ENCODE results near the gene MEF2D.

The MEF2D gene

DNA sequence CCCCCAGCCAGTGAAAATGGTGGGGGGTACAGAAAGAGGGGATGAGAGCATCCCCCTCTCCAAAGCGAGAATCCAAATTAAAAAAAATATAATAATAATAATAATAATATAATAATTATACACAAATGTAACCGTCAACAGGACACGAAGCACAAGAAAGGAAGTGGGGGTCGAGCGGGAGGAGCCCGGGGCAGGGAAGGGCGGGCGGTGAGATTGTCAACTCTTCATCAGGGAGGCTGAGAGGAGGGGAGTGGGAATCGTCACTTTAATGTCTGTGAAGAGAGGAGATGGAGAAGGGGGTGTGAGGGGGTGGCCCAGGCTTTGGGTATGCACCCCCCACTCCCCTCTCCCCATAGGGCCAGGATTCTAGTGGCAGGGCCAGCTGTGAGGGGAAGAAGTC is 33.2 kb downstream of the MEF2D start:
- DNase-seq: no peak

- DNase-seq: no peak
These were observed 34.7 kb downstream of the MEF2D start for GRCh38 chr1:156465747-156466365.

- no peak for DNase-seq
These were observed 35.6 kb downstream of the MEF2D start for GRCh38 chr1:156464825-156465452.

DNA sequence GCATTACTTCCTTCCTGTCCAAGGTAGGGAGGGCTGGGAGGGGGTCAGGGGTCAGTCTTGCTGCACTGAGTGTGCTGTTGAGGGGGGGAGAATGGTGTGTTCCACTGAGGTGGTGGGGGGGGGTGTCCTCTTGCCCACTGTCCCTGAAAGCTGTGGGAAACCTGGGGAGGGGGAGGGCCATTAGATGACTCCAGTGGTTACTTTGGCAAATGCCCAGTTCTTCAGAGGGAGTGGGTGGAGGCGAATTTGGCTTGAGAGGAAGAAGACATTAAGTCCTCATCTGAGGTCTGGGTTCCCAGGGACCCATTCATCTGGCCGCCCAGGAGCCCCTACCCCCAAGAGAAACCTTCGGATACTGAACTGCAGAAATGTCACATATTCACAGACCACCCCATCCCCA is 36.2 kb downstream of the MEF2D start:
- DNase-seq: no peak

- DNase-seq: no peak
These were observed 36.7 kb downstream of the MEF2D start for GRCh38 chr1:156463874-156464273.

DNA sequence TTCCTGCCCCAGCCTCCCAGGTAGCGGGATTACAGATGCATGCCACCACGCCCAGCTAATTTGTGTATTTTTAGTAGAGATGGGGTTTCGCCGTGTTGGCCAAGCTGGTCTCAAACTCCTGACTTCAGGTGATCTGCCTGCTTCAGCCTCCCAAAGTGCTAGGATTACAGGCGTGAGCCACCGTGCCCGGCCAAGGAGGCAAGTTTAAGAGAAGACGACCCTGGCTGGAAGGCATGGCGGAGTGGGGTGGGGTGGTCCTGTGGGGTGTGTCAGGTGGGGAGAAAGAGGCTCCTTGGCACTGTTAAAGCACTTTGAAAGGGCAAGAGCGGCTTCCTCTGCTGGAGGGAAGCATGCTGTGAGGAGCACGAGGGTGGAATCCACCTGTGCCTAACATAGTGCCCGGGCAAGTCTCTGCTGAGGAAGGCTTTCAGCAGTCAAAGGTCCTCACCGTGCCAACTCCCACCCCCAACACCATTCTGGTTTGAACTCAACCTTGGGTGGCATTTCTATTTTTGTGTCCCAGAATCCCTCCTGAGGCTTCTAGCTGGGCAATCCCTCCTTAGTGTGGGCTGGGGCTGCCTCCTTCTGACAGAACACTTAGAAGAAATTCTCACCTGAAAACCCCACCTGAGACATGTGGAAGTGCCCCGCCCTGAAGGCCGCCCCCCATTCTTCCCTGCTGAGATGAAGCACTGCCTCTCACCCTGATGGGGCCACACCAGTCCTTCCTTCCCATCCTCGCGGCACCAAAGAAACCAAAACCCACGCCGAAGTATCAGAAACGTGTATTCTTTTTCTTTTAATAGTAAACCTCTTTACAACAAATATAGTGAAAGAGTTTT is 37.4 kb downstream of the MEF2D start:
- DNase-seq: no peak

DNA sequence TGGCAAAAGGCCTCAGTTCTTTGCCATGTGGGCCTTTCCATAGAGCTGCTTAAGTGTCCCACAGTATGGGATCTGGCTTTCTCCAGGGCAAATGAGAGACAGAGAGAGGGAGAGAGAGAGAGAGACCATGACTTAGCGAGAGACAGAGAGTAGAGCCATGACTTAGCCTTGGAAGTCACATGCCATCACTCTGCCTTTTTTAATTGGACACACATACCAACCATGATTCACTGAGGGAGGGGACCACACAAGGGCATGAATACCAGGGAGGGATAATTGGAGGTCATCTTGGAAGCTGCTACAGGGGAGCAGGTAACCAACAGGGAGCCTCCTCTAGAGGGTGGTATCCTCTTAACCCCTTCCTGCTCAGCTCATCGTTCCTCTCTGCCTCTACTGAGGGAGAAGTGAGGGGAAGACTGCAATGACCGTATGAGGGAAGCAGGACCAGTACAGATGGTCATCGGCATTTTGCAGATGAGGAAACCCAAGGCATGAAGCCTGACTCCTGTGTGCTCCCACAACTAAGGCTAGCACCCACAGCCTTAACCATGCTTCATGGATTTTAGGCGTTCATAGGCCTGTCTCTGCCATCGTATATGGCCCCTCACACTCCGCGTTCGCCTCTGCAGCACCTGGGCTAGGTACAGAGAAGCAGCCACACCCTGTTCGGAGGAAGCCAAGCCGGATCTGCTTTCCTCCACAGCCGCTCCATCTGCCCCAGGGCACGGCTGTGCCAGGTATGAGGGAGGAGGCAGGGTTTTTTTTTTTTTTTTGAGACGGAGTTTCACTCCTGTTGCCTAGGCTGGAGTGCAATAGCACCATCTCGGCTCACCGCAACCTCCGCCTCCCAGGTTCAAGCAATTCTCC is 38.6 kb downstream of the MEF2D start:
- no peak for DNase-seq

- DNase-seq: no peak
These were observed 39.5 kb downstream of the MEF2D start for GRCh38 chr1:156461109-156461508.

DNA sequence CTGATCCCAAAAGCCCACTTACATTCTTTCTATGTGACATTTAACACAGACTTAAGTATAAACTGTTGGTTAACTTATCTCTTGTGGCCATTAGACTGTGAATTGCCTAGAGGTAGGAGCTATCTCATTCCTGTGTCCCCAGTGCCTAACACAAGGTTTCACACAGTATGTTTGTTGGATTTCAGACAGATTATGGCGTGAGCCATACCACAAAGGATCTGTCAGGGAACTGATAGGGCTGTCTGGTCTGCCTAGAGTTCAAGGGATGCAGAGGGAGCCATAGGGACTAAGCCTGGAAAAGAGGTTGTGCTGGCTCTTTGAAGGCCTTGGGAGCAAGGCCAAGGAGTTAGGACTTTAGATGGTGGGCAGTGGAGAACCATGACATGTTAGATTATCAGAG is 40.0 kb downstream of the MEF2D start:
- no peak for DNase-seq

- DNase-seq: no peak
These were observed 42.4 kb downstream of the MEF2D start for GRCh38 chr1:156458181-156458503.

DNA sequence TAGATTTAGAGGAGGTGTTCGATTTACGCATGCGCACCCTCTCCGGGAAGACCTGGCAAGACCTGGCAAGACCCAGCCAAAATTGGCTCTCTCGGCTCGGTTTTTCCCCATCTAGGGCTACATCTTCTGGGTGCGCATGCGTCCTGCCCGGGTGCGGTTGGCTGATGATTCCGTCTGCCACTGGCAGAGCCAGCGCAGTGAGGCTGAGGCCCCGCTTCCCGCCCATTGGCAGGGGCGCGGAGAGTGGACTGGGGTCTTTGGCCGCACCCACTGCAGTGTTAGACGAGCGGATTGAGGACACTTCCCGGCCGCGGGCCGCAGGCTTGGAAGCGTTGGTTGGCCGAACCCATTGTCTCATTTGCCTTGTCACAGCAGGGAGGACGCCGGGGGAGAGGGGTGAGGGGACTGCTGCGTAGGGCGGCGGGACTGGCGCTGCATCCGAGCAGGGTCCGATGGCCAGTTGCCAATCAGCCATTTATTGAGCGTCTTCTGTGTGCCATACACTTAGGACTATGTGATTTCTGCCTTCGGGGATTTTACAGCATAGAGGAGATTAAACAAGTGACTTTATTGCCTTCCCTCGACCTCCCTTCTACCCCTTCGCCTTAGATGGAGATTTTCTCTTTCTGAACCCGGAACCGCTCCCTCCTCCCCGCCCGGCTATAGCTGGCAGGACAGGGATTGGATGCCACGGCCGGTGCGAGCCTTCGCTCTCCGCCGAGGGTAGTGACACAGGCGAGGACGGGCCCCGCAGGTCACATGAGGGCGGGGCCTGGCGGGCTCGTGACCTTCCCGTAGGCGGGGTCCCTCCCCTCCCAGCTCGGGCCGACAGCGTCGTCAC is 43.7 kb downstream of the MEF2D start:
- DNase-seq: peak; percentile 97

GRCh38 chr1:156455362-156455761 is 45.2 kb downstream of the MEF2D start:
- DNase-seq: no peak

DNA sequence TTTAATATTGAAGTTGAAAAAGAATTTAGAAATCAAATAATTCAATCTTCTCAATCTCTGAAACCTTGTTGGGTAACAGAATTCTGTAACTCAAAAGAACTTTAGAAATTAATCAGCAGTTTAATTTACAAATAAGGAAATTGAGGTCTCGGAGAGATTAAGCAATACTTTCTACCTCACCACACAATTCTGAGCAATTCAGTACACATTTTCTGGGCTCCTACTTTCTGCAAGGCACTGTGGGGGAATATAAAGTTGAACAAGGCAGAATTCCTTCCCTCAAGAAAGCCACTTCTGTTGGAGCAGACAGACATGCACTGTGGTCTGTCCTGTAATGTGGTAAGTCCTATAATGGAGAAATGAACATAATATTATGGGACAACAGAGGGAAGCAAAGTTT is 47.7 kb downstream of the MEF2D start:
- no peak for DNase-seq

DNA sequence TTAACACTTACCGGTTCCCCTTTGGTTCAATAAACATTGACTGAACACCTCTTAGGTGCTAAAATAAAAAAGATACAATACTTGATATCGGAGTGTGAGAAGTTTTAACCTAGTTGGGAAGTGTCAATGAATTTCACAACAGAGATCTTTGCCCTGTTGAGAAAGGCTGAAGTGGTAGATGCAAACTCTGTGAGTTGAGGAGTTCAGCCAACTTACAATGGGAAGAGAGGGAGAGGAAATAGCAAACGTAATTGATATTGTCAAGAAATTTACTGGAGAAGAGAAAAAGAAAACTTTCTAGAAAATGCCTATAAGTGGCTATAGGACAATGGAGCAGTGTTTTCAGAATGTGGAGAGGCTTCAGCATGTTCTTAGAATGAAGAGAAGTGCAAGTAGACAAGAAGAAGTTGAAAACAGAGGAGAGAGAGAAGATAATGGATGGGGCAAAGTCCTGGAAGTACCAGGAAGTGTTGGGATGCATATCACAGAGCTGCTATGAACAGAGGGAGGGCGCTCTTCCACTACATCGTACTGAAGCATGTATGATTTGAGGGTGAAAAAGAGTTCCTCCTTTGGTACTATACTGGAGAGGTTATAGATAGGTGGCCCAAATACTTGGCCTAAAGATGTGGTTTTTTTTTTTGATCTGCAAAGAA is 48.9 kb downstream of the MEF2D start:
- DNase-seq: no peak

DNA sequence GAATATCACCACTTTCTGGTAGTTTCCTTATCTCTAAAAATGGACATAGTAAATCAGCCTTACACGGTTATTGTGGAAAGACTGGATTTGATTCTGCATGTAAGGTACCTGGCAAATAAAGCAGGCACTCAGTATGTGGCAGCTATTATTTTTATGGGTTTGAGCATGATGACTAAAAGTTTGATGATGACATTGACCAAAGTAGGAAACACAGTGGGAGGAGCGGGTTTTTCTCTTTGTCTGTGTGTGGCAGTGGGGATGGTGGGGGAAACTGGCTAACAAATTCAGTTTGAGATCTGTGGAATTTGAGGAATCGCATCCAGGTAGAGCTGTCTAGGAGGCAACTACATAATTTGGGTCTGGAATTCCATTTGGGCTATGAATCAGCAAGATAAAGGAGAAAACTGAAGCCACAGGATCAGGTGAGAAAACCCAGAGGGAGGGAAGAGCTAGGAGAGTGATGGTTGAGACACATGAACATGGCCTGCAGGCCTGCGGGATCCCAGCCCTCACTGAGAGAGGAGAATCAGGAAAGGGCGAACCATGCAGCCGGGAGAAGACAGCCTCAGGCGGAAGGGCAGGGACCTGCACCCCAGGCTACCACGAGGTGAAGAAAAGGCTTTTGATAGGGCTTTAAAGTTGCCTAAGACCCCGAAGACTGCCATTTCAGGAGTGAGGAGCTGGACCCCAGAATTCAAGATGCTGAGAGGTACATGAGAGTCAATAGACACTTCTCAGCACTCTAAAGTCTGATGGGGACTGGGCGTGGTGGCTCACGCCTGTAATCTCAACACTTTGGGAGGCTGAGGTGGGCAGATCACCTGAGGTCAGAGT is 52.2 kb downstream of the MEF2D start:
- DNase-seq: no peak

- peak; percentile 89 for DNase-seq
These were observed 54.7 kb downstream of the MEF2D start for GRCh38 chr1:156445789-156446263.

DNA sequence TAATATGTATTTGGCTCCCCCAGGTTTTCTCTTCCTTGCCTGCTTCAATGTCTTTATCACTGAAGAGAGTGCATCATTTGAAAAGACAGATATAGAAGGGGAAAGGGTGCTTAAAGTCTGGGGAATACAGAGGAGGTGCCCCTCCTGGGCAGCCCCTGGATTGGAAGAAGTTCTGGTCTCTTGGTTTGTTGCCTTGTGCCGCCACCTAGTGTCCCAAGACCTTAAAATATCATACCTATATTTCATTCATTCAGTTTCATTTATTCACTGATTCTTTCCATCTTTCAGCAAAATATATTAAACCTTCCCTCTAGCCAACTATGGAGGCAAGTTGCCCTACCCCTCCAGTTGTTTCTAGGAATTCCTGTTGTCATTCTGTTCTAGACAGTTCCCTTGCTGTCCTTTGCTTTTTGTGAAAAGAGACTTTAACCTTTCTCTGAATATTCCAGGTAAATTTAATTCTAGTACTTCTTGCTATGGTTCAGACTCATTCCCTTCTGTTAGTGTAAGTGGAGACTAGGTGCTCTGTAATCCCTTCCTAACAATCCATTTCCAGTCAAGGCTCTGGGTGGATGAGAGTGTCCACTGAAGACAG is 56.1 kb downstream of the MEF2D start:
- DNase-seq: no peak

DNA sequence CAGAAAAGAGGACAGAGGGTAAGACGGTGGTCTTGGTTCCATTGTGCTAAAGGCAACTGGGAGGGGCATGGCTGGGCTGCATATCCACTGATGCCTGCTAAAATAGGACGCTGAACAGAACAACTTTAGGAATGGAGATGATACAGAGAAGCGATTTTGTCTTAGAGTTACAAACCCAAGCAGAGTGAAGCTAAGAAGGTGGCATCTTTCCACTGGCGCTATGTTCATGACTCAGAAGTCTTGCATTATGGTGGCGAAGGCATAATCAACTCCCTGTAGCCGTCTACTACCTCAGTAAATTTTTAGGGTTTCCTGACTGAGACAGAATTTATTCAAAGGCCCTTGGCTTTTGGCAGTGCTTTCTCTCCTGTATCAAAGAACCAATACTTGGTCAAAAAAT is 57.3 kb downstream of the MEF2D start:
- no peak for DNase-seq

DNA sequence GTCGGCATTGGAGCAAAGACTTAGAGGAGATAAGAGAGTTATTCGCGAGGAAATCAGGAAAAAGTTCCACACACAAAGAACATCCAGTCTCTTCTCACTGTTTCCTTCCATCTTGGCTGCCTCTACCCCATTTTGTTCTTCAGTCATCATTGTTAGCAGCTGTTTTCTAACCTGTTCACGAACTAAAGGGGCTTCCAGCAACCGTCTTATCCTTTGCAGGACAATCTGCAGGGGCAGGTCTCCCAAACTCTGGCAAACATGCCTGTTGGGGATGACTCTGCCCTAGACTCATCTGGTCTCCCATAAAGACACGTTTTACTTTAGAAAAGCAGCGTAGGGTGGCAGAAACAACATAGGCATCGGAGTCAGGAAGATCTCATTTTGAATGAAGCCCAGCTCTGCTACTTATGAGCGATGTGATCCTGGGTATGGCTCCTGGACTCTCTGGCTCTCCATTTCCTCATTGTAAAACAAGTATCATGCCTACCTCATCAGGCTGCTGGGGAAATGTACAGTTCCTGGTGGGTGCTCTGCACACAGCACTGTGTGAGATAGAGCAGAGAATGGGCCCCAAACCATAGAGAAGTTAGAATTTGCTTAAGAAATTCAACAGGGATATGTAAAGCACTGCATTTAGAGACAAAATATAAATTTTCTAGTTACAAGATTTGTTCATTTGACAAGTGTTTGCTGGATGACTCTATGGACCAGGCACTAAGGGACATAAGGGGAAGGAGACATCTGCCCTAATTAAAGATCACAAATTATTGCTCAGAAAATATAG is 59.7 kb downstream of the MEF2D start:
- no peak for DNase-seq

Data from activated CD8-positive, alpha-beta memory T cell treated with anti-CD3 and anti-CD28 coated beads, Interleukin-2, amount 50 U/mL, for 48 hours (primary cell).